Muscle of back (tissue), 11 donors: ENCODE results near the gene GPR37. TPM values are rescaled to one million over a fixed set of nuclear protein-coding genes. Genes with fewer than 3 reads are reported as not detected.

Experiments
- DNase-seq, 3 donors: peaks; one replicate each; pipeline versions ENCODE4 v3.0.0 to v3.0.0-alpha.2; 2013
- polyA plus RNA-seq, 10 donors: library from polyadenylated mRNA; unstranded; fragments of 120-200 nt; gene quantifications; one replicate each; pipeline ENCODE4 v1.2.1, GENCODE V29; 2013; ENCODE audit not compliant: insufficient read length in 10 of 10

Gene GPR37
- polyA plus RNA-seq, 10 donors, result 8.2 to 36.4 (median 22.0) TPM

DNA sequence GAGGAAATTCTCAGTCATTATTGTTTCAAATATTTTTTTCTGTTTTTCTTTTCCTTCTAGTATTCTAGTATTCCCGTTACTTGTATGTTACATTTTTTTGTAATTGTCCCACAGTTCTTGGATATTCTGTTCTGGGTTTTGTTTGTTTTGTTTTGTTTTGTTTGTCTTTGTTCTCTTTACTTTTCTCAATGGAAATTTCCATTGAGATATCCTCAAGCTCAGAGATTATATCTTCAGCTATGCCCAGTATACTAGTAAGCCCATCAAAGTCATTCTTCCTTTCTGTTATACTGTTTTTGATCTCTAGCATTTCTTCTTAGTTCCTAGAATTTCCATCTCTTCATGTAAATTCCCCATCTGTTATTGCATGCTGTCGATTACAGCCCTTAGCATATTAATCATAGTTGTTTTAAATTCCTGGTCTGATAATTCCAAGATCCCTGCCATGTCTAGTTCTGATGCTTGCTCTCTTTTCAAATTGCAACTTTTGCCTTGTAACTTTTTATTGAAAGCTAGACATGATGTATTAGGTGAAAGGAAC is 27.8 kb downstream of the GPR37 start:
- no peak for DNase-seq

DNA sequence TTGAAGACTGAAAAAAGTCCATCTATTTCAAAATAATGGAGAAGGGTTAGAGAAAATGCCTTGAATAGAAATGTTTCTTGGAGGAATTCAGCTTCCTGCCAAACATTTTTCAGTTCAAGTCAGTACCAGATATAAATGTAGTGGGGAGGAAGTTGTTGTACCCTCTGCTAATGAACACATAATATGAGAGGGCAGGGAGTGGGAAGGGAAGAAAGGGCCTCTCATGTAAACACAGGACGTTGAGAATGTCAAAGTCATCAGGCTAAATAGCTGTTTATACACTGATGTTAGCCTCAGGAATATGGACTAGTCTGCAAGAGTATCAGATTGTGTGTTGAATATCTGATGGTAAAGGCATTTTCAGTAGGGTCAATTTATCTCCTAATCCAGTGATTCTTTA is 37.0 kb downstream of the GPR37 start:
- no peak for DNase-seq

DNA sequence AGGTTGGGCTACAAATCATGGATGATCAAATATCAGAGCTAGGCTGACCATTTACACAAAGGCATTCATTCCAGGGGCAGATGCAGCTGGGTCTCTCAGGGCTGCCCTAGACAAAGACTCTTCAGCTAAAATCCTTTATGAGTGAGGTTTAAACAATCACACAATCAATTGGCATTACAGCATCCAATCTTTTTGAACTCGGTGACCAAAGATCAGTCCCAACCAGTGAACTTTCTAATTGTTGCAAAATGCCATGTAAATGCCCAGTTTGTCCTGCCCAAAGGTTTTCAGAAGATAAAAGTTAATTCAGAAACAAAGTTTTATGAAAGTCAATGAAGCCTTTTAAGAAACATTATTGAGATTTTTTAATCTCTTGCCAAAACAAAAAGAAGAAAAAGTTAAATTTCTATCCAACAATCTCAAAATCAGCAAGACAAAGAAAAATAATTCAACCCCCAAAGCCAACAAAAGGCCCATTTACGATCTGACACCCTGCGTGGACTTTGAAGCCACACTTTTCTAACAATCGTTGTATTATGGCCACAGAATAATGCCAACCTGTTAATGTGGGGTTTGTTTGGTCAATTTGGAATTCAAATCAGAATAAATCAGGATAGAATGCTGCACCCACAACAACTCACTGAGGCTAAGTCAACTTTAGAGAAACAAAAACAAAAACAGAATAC is 40.9 kb downstream of the GPR37 start:
- no peak for DNase-seq

GRCh38 chr7:124724079-124724478 is 41.5 kb downstream of the GPR37 start:
- no peak for DNase-seq

DNA sequence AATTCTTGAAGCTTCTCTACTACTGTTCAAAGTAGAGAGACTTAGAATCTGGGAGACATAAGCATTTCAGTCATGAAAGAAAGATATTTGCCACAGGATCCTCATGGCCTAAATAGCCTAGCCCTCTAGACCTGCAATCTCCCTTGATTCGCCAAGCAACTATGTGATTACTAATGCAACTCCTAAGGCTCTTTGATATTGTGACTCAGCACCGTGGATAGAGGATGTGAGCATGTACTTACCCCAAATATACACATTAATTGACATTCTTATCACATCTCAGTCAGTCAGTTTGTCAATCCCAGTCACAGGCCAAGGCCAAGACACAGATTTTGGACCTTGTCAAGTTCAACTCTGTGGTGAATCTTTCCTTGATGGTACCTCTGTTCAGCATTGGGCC is 42.6 kb downstream of the GPR37 start:
- no peak for DNase-seq

GRCh38 chr7:124722292-124722691 is 43.3 kb downstream of the GPR37 start:
- no peak for DNase-seq

DNA sequence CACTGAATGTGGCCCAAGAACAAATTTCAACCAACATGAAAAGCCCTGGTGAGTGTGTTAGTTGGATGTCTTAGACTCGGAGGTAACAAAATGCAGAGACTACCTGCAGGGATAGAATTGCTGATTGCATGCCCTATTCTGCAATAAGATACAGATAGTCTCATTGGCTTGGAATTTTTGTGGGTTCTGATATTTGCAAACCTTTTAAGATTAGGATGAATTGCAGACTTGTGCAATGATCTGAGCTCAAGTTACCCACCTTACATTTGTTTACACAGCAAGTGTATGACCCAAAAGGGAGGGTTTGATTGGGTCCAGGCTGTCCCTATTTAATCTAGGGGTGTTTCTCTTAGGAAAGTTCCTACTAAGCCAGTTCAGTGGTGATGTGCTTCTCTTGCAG is 45.4 kb downstream of the GPR37 start:
- DNase-seq, result no peak

- no peak for DNase-seq
These were observed 47.4 kb downstream of the GPR37 start for GRCh38 chr7:124718032-124718766.

- DNase-seq, result no peak
These were observed 48.7 kb downstream of the GPR37 start for GRCh38 chr7:124716894-124717293.

DNA sequence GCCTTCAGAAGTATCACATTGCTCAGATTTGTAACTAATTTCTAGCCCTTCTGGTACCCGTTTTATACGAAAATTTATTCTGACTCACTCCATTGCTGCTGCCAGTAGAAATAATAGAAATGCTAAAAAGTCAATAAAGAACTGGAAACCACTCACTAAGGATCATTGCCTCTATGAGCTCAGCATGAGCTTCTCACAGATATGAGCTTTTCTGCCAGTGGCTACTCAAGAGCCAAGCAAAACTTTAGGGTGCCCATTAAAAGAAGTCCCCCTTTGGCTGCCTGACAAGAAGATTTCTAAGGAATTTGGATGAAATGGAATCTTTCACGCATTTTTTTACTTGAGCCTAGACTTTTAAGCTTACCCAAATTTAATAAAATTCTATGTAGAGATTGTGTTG is 52.5 kb downstream of the GPR37 start:
- DNase-seq, result no peak

DNA sequence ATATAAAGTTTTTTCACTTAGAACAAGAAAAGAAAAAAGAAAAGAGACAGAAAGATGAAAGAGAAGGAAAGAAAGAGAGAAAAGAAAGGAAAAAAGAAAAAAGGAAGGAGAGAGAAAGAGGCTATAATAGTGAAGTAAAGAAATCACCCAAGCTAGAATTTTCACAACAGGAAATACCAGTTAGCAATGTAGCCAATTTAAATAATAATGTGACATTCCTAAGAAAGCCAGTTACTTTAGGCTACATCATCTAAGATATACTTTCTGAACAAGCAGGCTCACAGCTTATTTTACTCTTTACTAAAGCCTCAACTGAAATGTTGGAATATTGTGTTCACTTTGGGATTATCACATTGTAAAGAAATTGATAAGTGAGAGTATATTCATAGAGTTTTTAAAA is 53.6 kb downstream of the GPR37 start:
- no peak for DNase-seq

GRCh38 chr7:124702385-124702784 is 63.2 kb downstream of the GPR37 start:
- no peak for DNase-seq

GRCh38 chr7:124701955-124702354 is 63.6 kb downstream of the GPR37 start:
- peak in 2 of 3 donors; percentile 10 to 26 for DNase-seq

DNA sequence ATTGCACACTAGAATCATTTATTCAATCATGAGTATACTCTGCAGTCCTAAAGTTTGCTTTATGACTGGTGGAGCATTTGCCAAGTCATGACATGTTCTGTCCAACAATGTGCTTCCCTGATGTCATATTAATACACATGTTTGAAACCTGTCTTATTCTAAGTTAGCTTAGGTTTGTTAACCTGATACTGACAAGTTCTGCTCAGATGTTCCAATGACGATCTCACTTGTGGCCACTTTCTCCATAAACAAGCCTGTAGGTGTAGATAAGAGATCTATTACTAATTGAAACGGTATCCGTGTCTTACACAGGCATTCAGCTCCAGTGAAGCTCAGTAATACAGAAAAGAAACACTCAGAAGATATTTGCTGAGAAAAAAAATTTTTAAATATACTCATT is 64.9 kb downstream of the GPR37 start:
- no peak for DNase-seq

DNA sequence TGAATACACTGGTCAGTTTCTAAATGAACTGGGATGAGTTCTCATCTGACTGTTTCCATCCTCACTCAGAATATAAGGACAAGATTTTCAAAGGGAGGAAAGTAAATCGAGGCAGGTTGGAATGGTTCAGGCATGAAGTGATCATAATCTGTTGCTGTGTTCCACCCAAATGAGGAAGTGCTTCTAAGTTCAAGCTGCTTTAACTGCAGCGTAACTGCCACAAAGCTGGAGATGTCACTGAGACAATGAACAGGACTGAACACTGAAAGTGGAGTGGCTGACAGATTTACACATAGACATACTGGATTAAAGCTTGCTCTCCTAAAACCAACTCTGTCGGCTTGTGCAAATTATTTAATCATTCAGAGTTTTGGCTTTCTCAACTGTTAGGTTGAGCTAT is 66.6 kb downstream of the GPR37 start:
- DNase-seq, result no peak

DNA sequence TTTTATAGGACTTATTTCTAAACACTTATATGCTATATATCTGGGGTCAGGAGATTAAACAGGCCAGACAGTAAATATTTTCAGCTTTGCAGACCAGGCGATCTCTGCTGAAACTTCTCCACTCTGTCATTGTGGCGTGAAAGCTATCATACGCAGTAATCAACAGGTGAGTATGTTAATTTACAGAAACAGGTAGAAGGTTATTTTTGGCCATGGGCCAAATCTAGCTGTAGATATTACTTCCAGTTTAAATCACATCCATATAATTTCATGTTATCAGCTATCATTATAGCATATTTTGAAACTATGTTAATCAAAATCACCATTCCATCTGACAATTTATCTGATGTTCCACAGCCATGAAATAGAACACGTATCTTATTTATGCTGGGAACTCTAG is 67.8 kb downstream of the GPR37 start:
- DNase-seq, result no peak

Other genes starting within 250 kb of the GPR37 start
- 10 to 100 TPM; 16.0 to 26.1 (median 21.1) TPM for gene POT1, start 164.0 kb upstream of the GPR37 start, polyA plus RNA-seq